Fibroblast of lung (primary cell): ENCODE results near the gene FBLIM1. TPM values are rescaled to one million over a fixed set of nuclear protein-coding genes. Genes with fewer than 3 reads are reported as not detected.

ENCODE experiments used
- DNase-seq, 2 donors: peaks; one replicate each; pipeline versions ENCODE4 v3.0.0 to v3.0.0-alpha.2; 2010; ENCODE audit warnings: low read depth in 2 of 2
- H2AFZ ChIP-seq: 2 replicates; pipeline ENCODE4 v1.5.1; 2012; ENCODE audit warnings: low read length, control low read depth, inconsistent platforms
- H3K27ac ChIP-seq: 2 replicates; pipeline ENCODE4 v1.5.1; 2011; ENCODE audit warnings: low read length, control low read depth; ENCODE audit not compliant: insufficient read depth
- H3K27me3 ChIP-seq: 2 replicates; pipeline ENCODE4 v1.5.1; 2011; ENCODE audit warnings: mild to moderate bottlenecking, low read length; ENCODE audit not compliant: control insufficient read depth, insufficient read depth
- H3K36me3 ChIP-seq: 2 replicates; pipeline ENCODE4 v1.5.1; 2011; ENCODE audit warnings: low read length; ENCODE audit not compliant: control insufficient read depth, insufficient read depth
- H3K4me1 ChIP-seq: 2 replicates; pipeline ENCODE4 v1.5.1; 2011; ENCODE audit warnings: low read length; ENCODE audit not compliant: control insufficient read depth, insufficient read depth; ENCODE audit errors: extremely low read depth
- H3K4me2 ChIP-seq: 2 replicates; pipeline ENCODE4 v1.5.1; 2011; ENCODE audit warnings: low read length, control low read depth; ENCODE audit not compliant: insufficient read depth; ENCODE audit errors: extremely low read depth
- H3K4me3 ChIP-seq, 4 experiments: fragments of 200-600 bp in 1 of 4; sonication (generic) in 1 of 4; replicated peaks in 1 of 4; 2 replicates each; pipeline ENCODE4 v1.5.1; 2011 to 2016; ENCODE audit warnings: low read length in 4 of 4, low read depth in 3 of 4, mild to moderate bottlenecking in 3 of 4, control low read depth in 2 of 4, inconsistent platforms in 1 of 4, mixed read lengths in 1 of 4; ENCODE audit not compliant: insufficient read depth in 1 of 4; ENCODE audit errors: control extremely low read depth in 1 of 4
- H3K79me2 ChIP-seq: 2 replicates; pipeline ENCODE4 v1.5.1; 2012; ENCODE audit warnings: mild to moderate bottlenecking, low read length, inconsistent platforms; ENCODE audit not compliant: control insufficient read depth, insufficient read depth
- H3K9ac ChIP-seq: 2 replicates; pipeline ENCODE4 v1.5.1; 2011; ENCODE audit warnings: mild to moderate bottlenecking, low read length, control low read depth; ENCODE audit not compliant: insufficient read depth
- H3K9me3 ChIP-seq: 2 replicates; pipeline ENCODE4 v1.5.1; 2012; ENCODE audit warnings: low read depth, low read length; ENCODE audit not compliant: control insufficient read depth, insufficient read depth
- H4K20me1 ChIP-seq: 2 replicates; pipeline ENCODE4 v1.5.1; 2011; ENCODE audit warnings: low read length; ENCODE audit not compliant: control insufficient read depth, insufficient read depth; ENCODE audit errors: extremely low read depth
- EZH2 ChIP-seq: IDR thresholded peaks from 2 replicates; pipeline ENCODE4 v1.5.1; 2012; ENCODE audit warnings: low read length, control low read depth, mild to moderate bottlenecking; ENCODE audit errors: missing control alignments
- polyA plus RNA-seq, 2 donors: library from polyadenylated mRNA; depleted of rRNA in 1 of 2; stranded (reverse) in 1 of 2; unstranded in 1 of 2; fragments of >200 nt; gene quantifications; 2 replicates each; pipeline ENCODE4 v1.2.1, GENCODE V29; 2011 to 2012; ENCODE audit warnings: missing spikeins in 1 of 2
- total RNA-seq: library from RNA; depleted of rRNA; stranded (reverse); fragments of >200 nt; gene quantifications from 2 replicates; pipeline ENCODE4 v1.2.1, GENCODE V29; 2014
- TF ChIP-seq, protein P1 (sequence below), 2 donors: IDR thresholded peaks in 1 of 2; conservative IDR thresholded peaks in 1 of 2; 1 replicate in 1 of 2; 2 replicates in 1 of 2; pipeline ENCODE4 v1.5.1; 2011 to 2012; ENCODE audit warnings: low read length in 2 of 2, control low read depth in 1 of 2, inconsistent platforms in 1 of 2, low read depth in 1 of 2, mild to moderate bottlenecking in 1 of 2

The FBLIM1 gene
- total and polyA plus RNA-seq, 2 donors (not counting 1 experiment from before 2014, with no cell fraction given) = 17.3 to 86.2 TPM

DNA sequence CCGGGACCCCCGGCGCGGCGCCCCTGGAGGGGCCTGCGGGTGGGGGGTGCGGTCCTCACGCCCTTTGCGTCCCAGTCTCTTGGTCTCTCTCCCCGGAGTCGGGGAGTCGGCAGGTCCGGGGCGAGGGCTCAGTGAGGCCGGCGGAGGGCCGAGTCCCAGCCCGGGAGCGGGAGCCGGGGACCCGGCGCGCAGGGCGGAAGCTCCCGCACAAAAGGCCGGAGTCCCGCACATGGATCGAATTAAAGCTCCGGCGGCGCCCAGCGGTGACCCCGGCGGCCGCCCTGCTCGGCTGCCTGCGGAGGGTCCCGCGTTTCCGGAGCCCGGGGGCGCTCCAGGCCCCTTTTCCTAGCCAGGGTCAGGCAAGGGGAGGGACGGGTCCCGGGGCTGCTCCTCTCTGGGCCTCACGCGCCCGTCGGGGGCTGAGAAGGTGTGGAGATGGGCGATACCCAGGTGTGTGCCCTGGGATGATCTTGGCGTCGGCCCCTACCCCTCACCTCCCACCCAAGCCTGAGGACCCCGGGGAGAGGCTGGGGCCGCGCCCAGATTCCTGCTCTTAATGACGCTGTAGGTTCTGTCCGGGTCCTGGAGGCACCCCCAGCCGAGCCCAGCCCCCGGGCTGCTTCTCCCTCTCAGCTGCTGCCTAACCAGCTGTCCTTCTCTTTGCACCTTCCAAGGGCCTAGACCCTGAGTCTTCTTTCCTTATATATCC, 512 bp downstream of the FBLIM1 start:
- H3K4me1 ChIP-seq = peaks cover 16% of the 10 kb centered on the region
- H2AFZ ChIP-seq = no peak overlapping the region
- peaks cover 3% of the 10 kb centered on the region for H3K79me2 ChIP-seq
- DNase-seq = no peak
- H3K4me2 ChIP-seq = peak overlapping the region; percentile 53
- H3K9ac ChIP-seq = peak overlapping the region; percentile 88
- H4K20me1 ChIP-seq = no peaks in the 10 kb centered on the region
- H3K9me3 ChIP-seq = no peaks in the 10 kb centered on the region
- no peaks in the 10 kb centered on the region for H3K27me3 ChIP-seq
- H3K4me3 ChIP-seq = peak overlapping the region; percentile 60 to 73 (median 68)
- H3K27ac ChIP-seq = peak overlapping the region; percentile 57
- no peak for TF ChIP-seq EZH2
- TF ChIP-seq, protein P1, sequence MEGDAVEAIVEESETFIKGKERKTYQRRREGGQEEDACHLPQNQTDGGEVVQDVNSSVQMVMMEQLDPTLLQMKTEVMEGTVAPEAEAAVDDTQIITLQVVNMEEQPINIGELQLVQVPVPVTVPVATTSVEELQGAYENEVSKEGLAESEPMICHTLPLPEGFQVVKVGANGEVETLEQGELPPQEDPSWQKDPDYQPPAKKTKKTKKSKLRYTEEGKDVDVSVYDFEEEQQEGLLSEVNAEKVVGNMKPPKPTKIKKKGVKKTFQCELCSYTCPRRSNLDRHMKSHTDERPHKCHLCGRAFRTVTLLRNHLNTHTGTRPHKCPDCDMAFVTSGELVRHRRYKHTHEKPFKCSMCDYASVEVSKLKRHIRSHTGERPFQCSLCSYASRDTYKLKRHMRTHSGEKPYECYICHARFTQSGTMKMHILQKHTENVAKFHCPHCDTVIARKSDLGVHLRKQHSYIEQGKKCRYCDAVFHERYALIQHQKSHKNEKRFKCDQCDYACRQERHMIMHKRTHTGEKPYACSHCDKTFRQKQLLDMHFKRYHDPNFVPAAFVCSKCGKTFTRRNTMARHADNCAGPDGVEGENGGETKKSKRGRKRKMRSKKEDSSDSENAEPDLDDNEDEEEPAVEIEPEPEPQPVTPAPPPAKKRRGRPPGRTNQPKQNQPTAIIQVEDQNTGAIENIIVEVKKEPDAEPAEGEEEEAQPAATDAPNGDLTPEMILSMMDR (conservative IDR thresholded peaks at IDR 0.05 in 1 of 2, IDR thresholded peaks at IDR 0.05 in 1 of 2; ENCODE audit: low read depth in 1 of 2, low read length in 2 of 2) = no peak
- no peaks in the 10 kb centered on the region for H3K36me3 ChIP-seq

DNA sequence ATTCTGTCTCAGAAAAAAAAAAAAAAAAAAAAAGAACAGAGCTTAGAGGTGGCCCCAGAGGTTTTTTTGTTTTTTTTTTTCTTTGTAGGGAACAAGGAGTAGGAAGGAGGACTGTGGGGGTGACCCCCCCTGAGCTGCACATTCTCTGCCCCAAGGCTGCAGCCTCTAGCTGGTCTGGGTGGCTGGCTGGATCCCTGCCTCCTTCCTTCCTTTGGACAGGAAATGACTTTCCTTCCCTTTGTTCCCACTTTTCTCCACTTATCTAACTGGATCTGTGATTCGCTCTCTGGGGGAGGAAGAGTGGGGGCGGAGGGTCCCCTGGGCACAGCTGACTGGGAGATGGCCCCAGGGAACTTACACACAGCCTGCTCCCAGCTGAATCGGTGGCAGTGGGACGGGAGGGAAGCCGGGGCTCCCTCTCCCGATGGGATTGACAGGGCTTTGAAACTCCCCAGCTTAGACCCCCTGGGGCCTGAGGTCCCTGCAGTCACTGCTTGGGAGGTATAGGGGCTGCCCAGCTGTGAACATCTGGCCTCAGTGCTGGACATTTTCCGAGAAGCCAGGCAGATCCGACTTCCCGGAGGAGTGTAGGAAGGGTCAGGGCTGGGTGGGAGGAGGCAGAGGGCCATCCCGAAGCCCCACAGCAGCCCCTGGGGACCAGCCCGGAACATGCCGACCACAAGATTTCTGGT, 2.1 kb downstream of the FBLIM1 start:
- peaks cover 4% of the 10 kb centered on the region for H3K79me2 ChIP-seq
- H4K20me1 ChIP-seq = no peaks in the 10 kb centered on the region
- DNase-seq = peak; percentile 83 to 87
- H3K9me3 ChIP-seq = no peaks in the 10 kb centered on the region
- peak overlapping the region; percentile 19 for H2AFZ ChIP-seq
- H3K36me3 ChIP-seq = peaks cover 5% of the 10 kb centered on the region
- peak overlapping the region; percentile 40 for H3K9ac ChIP-seq
- H3K27me3 ChIP-seq = no peaks in the 10 kb centered on the region
- H3K4me3 ChIP-seq = peak overlapping the region; percentile 3 to 71 (median 40)
- H3K4me2 ChIP-seq = peak overlapping the region; percentile 77
- H3K4me1 ChIP-seq = peaks cover 16% of the 10 kb centered on the region
- peak overlapping the region; percentile 69 for H3K27ac ChIP-seq
- TF ChIP-seq EZH2 = no peak
- TF ChIP-seq, protein P1 (conservative IDR thresholded peaks at IDR 0.05 in 1 of 2, IDR thresholded peaks at IDR 0.05 in 1 of 2; ENCODE audit: low read depth in 1 of 2, low read length in 2 of 2) = peak in 1 of 2 donors; percentile 4

DNA sequence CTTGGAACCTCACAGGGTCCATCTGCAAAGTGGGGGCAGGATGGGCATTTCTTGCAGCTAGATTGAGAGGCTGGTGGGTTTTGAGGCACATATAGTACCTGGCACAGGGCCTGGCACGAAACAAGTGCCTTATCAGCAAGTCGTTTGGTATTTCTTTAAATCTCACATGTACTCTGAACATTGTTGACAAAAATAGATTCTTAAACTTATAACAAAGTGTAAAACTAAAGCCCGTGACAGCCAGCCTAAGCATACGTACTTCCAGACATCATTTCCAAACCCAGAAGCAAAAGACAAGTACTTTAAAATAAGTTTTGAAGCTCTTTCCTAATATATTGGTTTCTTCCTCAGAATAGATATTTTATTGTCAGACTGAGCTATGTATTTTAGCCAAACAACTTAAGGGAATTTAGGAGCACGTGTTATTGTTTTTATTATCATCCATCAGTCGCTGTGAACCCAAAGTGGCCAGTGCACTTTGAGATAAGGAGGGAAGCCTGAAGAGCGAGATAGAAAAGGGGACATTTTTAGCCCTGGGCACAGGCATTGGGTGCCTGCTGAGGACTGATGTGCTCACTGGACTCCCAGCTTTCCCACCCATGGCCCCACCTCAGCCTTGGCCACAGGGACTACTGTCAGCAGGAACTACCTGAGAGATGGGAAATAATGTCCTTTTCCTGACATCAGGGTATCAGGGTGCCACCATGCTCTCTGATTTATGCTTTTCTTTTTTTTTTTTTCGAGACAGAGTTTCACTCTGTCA, 3.0 kb downstream of the FBLIM1 start:
- Histone ChIP-seq H3K36me3 (peaks cover 5% of the 10 kb centered on the region), H3K27ac (peak overlapping the region; percentile 69), H3K4me3 (peak overlapping the region in 2 of 4 experiments; percentile 42 to 71), H3K4me2 (peak overlapping the region; percentile 29), H3K4me1 (peaks cover 16% of the 10 kb centered on the region), H3K9ac (no peak overlapping the region), H3K9me3 (no peaks in the 10 kb centered on the region), H3K27me3 (no peaks in the 10 kb centered on the region), H4K20me1 (no peaks in the 10 kb centered on the region), H2AFZ (no peak overlapping the region), H3K79me2 (peaks cover 4% of the 10 kb centered on the region)
- peak in 1 of 2 donors; percentile 35 for DNase-seq
- TF ChIP-seq, protein P1 (conservative IDR thresholded peaks at IDR 0.05 in 1 of 2, IDR thresholded peaks at IDR 0.05 in 1 of 2; ENCODE audit: low read depth in 1 of 2, low read length in 2 of 2) = no peak
- TF ChIP-seq EZH2 = no peak
